Spleen (tissue), 11 donors: Measurements from ENCODE around the gene GOLIM4. TPM values are rescaled to one million over a fixed set of nuclear protein-coding genes. Genes with fewer than 3 reads are reported as not detected.

Experiments used
- DNase-seq: peaks from one replicate; pipeline ENCODE4 v3.0.0-alpha.2; 2020
- H3K27ac ChIP-seq, 8 donors: fragments of 200-600 bp; sonication (generic) in 7 of 8; 1 replicate in 4 of 8; 2 replicates in 4 of 8; pipeline versions ENCODE4 v1.5.0 to v1.8.0; 2016 to 2021; ENCODE audit warnings: inconsistent platforms in 4 of 8, mild to moderate bottlenecking in 4 of 8, moderate library complexity in 1 of 8
- H3K27me3 ChIP-seq, 7 donors: fragments of 200-600 bp; sonication (generic) in 6 of 7; replicated peaks in 1 of 7; 1 replicate in 4 of 7; 2 replicates in 3 of 7; pipeline versions ENCODE4 v1.5.0 to v1.8.0; 2016 to 2021; ENCODE audit warnings: inconsistent platforms in 3 of 7, mild to moderate bottlenecking in 1 of 7
- H3K36me3 ChIP-seq, 6 donors: fragments of 200-600 bp; sonication (generic) in 5 of 6; 1 replicate in 4 of 6; 2 replicates in 2 of 6; pipeline versions ENCODE4 v1.5.0 to v1.8.0; 2016 to 2021; ENCODE audit warnings: inconsistent platforms in 2 of 6
- H3K4me1 ChIP-seq, 6 donors: fragments of 200-600 bp; sonication (generic) in 5 of 6; 1 replicate in 3 of 6; 2 replicates in 3 of 6; pipeline versions ENCODE4 v1.5.0 to v1.8.0; 2016 to 2021; ENCODE audit warnings: inconsistent platforms in 3 of 6
- H3K4me3 ChIP-seq, 8 donors: fragments of 200-600 bp; sonication (generic) in 7 of 8; 1 replicate in 4 of 8; 2 replicates in 4 of 8; pipeline versions ENCODE4 v1.5.0 to v1.8.0; 2016 to 2021; ENCODE audit warnings: inconsistent platforms in 4 of 8, mild to moderate bottlenecking in 4 of 8, moderate library complexity in 2 of 8
- H3K9me3 ChIP-seq, 8 donors: fragments of 200-600 bp; sonication (generic) in 7 of 8; 1 replicate in 4 of 8; 2 replicates in 4 of 8; pipeline versions ENCODE4 v1.5.0 to v1.8.0; 2016 to 2021; ENCODE audit warnings: inconsistent platforms in 4 of 8
- POLR2A ChIP-seq, 3 donors: fragments of 450-650 bp; IDR thresholded peaks; one replicate each; pipeline ENCODE4 v1.5.1; 2017; ENCODE audit warnings: antibody characterized with exemption in 3 of 3, mild to moderate bottlenecking in 1 of 3
- POLR2AphosphoS5 ChIP-seq, 3 donors: sonication (generic); formaldehyde crosslinking; IDR thresholded peaks; one replicate each; pipeline ENCODE4 v1.5.1; 2017; ENCODE audit warnings: antibody characterized with exemption in 3 of 3
- WGBS, 5 donors: extraction: QIAGEN DNeasy Blood & Tissue Kit in 3 of 5; methylation state at CpG; one replicate each; pipeline versions ENCODE4 v1.1.5 to v1.1.7; 2013 to 2018; 5-methylcytosine and 5-hydroxymethylcytosine counted together
- intact Hi-C: fragments of 100-400 bp; cut with DNase I; formaldehyde crosslinking; loops from one replicate; pipeline ENCODE4 v1.15.0; 2023; ENCODE audit warnings: low total_unique reads
- polyA plus RNA-seq, 3 donors: library from polyadenylated mRNA; stranded (reverse); fragments of 200-250 nt; gene quantifications; one replicate each; pipeline ENCODE4 v1.2.1, GENCODE V29; 2013
- total RNA-seq, 7 donors: library from RNA; depleted of rRNA in 3 of 7; stranded (reverse); fragments of >200 nt in 3 of 7; fragmentation: NEBNext Ultra II Directional in 4 of 7; extraction: Animal tissue kit (Norgen Biotek cat#: 25700) in 4 of 7; gene quantifications; one replicate each; pipeline versions ENCODE4 v1.1.0 to v1.2.1, GENCODE V29; 2016 to 2021
- TF ChIP-seq, protein P1 (sequence below), 11 experiments: fragments of 200-600 bp in 7 of 11; fragments of 450-650 bp in 4 of 11; sonication (generic) in 4 of 11; IDR thresholded peaks in 8 of 11; conservative IDR thresholded peaks in 3 of 11; 1 replicate in 7 of 11; 2 replicates in 4 of 11; pipeline versions ENCODE4 v1.4.0 to v1.8.0; 2016 to 2021; ENCODE audit warnings: antibody characterized with exemption in 11 of 11, inconsistent platforms in 4 of 11, mild to moderate bottlenecking in 1 of 11
- donor health status: healthy with polysubstance abuse.
- donor health status: DM: no; HTN: no; CAD: no; lungs with moderate emphysema.
- donor health status: DM: no; HTN: no; CAD: no.
- donor health status: Bipolar disorder and iron deficiency.
- donor health status: healthy.
- donor health status: DM: no; HTN: no; CAD: no.
- donor health status: DM: yes; HTN: yes; CAD: no.

The GOLIM4 gene
- total and polyA plus RNA-seq, 10 donors, result 5.5 to 44.8 (median 23.1) TPM

GRCh38 chr3:168090306-168091085 is 5.2 kb downstream of the GOLIM4 start:
- no peak overlapping the region for H3K4me3 ChIP-seq
- intact Hi-C loops, result no loop called here
- no peak for DNase-seq
- no peaks in the 10 kb centered on the region for H3K36me3 ChIP-seq
- H3K27ac ChIP-seq, result no peak overlapping the region
- H3K27me3 ChIP-seq, result peaks cover 0 to 3% (median 0%) of the 10 kb centered on the region in 7 donors
- peaks cover 14 to 52% (median 33%) of the 10 kb centered on the region in 6 donors for H3K4me1 ChIP-seq
- no peaks in the 10 kb centered on the region for H3K9me3 ChIP-seq
- TF ChIP-seq POLR2AphosphoS5 (IDR thresholded peaks at IDR 0.05) (no peak), POLR2A (IDR thresholded peaks at IDR 0.05) (no peak)
- TF ChIP-seq, protein P1, sequence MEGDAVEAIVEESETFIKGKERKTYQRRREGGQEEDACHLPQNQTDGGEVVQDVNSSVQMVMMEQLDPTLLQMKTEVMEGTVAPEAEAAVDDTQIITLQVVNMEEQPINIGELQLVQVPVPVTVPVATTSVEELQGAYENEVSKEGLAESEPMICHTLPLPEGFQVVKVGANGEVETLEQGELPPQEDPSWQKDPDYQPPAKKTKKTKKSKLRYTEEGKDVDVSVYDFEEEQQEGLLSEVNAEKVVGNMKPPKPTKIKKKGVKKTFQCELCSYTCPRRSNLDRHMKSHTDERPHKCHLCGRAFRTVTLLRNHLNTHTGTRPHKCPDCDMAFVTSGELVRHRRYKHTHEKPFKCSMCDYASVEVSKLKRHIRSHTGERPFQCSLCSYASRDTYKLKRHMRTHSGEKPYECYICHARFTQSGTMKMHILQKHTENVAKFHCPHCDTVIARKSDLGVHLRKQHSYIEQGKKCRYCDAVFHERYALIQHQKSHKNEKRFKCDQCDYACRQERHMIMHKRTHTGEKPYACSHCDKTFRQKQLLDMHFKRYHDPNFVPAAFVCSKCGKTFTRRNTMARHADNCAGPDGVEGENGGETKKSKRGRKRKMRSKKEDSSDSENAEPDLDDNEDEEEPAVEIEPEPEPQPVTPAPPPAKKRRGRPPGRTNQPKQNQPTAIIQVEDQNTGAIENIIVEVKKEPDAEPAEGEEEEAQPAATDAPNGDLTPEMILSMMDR (IDR thresholded peaks at IDR 0.05 in 8 of 11, conservative IDR thresholded peaks at IDR 0.05 in 3 of 11), result no peak
- WGBS, 5 donors, result 84 to 94% (median 90%) methylated on average over 6 of the region's 6 CpGs

- Histone ChIP-seq H3K36me3 (no peaks in the 10 kb centered on the region), H3K4me1 (peaks cover 14 to 45% (median 30%) of the 10 kb centered on the region in 6 donors), H3K27ac (no peak overlapping the region), H3K27me3 (no peaks in the 10 kb centered on the region), H3K9me3 (no peaks in the 10 kb centered on the region), H3K4me3 (no peak overlapping the region)
- 89 to 90% (median 89%) methylated on average over 4 of the region's 4 CpGs for WGBS, 5 donors
- TF ChIP-seq, protein P1 (IDR thresholded peaks at IDR 0.05 in 8 of 11, conservative IDR thresholded peaks at IDR 0.05 in 3 of 11), result no peak
- TF ChIP-seq POLR2AphosphoS5 (IDR thresholded peaks at IDR 0.05) (no peak), POLR2A (IDR thresholded peaks at IDR 0.05) (no peak)
- no peak for DNase-seq
- intact Hi-C loops, result no loop called here
Observed at GRCh38 chr3:168089179-168089771, 6.4 kb downstream of the GOLIM4 start.

DNA sequence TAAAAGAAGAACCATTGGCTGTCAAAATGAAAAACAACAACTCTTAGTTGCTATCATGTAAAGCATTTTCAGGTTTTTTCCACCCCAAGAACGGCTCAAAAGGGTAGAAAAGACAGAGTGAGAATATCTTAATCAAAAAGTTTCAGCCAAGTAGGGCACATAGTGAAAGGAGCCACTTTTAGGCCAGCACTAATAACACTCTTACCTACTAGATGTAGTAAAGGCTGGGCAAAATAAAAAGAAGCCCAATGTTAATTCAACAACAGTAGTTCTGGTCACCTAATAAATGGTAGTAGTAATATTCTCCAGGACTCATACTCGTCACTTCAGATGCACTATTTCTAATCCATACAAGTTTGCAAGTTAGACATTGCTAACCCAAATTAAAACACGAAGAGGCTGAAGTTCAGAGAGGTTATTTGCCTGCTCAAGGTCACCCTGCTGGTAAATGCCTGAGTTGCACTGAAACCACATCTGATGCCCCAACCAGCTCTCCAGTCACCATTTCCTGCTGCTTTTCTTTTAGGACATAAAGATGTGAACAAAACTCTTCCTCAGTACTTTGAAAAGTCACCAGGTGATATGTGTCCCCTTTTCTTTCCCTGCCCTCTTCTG is 7.5 kb downstream of the GOLIM4 start:
- H3K27me3 ChIP-seq, result no peaks in the 10 kb centered on the region
- 58 to 68% (median 66%) methylated on average over 3 of the region's 3 CpGs for WGBS, 5 donors
- H3K36me3 ChIP-seq, result no peaks in the 10 kb centered on the region
- TF ChIP-seq POLR2AphosphoS5 (IDR thresholded peaks at IDR 0.05), result no peak
- TF ChIP-seq, protein P1 (IDR thresholded peaks at IDR 0.05 in 8 of 11, conservative IDR thresholded peaks at IDR 0.05 in 3 of 11), result peak in 8 of 11 experiments; percentile 15 to 47 (median 29)
- H3K27ac ChIP-seq, result no peak overlapping the region
- H3K4me3 ChIP-seq, result no peak overlapping the region
- H3K4me1 ChIP-seq, result peaks cover 5 to 34% (median 20%) of the 10 kb centered on the region in 6 donors
- no peaks in the 10 kb centered on the region for H3K9me3 ChIP-seq
- DNase-seq, result no peak
- intact Hi-C loops, result no loop called here

- Histone ChIP-seq H3K27ac (no peak overlapping the region), H3K9me3 (no peaks in the 10 kb centered on the region), H3K27me3 (no peaks in the 10 kb centered on the region), H3K4me1 (peaks cover 0 to 28% (median 14%) of the 10 kb centered on the region in 6 donors), H3K4me3 (no peak overlapping the region), H3K36me3 (no peaks in the 10 kb centered on the region)
- no peak for DNase-seq
- intact Hi-C loops, result no loop called here
- 87 to 92% (median 90%) methylated on average over 2 of the region's 2 CpGs for WGBS, 5 donors
- TF ChIP-seq POLR2AphosphoS5 (IDR thresholded peaks at IDR 0.05), result no peak
- TF ChIP-seq POLR2A (IDR thresholded peaks at IDR 0.05), result no peak
- TF ChIP-seq, protein P1 (IDR thresholded peaks at IDR 0.05 in 8 of 11, conservative IDR thresholded peaks at IDR 0.05 in 3 of 11), result no peak
Observed at GRCh38 chr3:168087539-168087938, 8.2 kb downstream of the GOLIM4 start.
